ENCODE measurements around the gene MOV10L1. TPM values are rescaled to one million over a fixed set of nuclear protein-coding genes. Genes with fewer than 3 reads are reported as not detected.

Gene MOV10L1
- total and polyA plus RNA-seq, 2 donors (not counting 3 experiments of a cell fraction or from before 2014, with no cell fraction given) = 27.6 to 37.6 TPM

GRCh38 chr22:50205781-50206569, 116.2 kb downstream of the MOV10L1 start:
- peaks cover 2 to 10% of the 10 kb centered on the region in 2 experiments for H3K36me3 ChIP-seq (ENCODE audit: control insufficient read depth in 2 of 2, extremely low read depth in 1 of 2, insufficient read depth in 2 of 2, low read length in 2 of 2)
- no peaks in the 10 kb centered on the region for H3K9me1 ChIP-seq (replicated peaks; ENCODE audit: control insufficient read depth, extremely low read depth, insufficient read depth, low read length)
- ChIA-PET POLR2A (no interaction called here), CTCF (interaction anchor here (0.7 to 1.8 kb wide), 8 partner anchors 9 to 238 kb away, joined by 3 to 5 read pairs (median 3); no protein-coding TSS in a partner anchor)
- H3K4me1 ChIP-seq (ENCODE audit: control insufficient read depth, extremely low read depth, insufficient read depth, low read length) = peaks cover 23% of the 10 kb centered on the region
- TF ChIP-seq FOS (IDR thresholded peaks at IDR 0.05; ENCODE audit: borderline replicate concordance, insufficient read depth, low read length) (no peak), JUN (IDR thresholded peaks at IDR 0.05; ENCODE audit: borderline replicate concordance, insufficient read depth, insufficient read length, low read depth) (no peak)
- H3K27me3 ChIP-seq (ENCODE audit: control insufficient read depth in 2 of 2, insufficient read depth in 2 of 2, low read length in 2 of 2) = no peaks in the 10 kb centered on the region
- H3K4me3 ChIP-seq (replicated peaks in 1 of 3; ENCODE audit: insufficient read depth in 1 of 3, low read depth in 1 of 3, low read length in 3 of 3) = no peak overlapping the region
- no peaks in the 10 kb centered on the region for H3K9me3 ChIP-seq (replicated peaks; ENCODE audit: control insufficient read depth, insufficient read depth, low read length)
- H4K20me1 ChIP-seq (replicated peaks; ENCODE audit: control insufficient read depth, extremely low read depth, insufficient read depth, low read length) = no peaks in the 10 kb centered on the region
- no peak overlapping the region for H3K27ac ChIP-seq (ENCODE audit: insufficient read depth, low read depth, low read length)
- FAIRE-seq (no peak), DNase-seq (ENCODE audit: low read depth, low spot score) (no peak)
- H2AFZ ChIP-seq (ENCODE audit: low read depth, low read length) = no peak overlapping the region
- no TSS peak for BruUV-seq (replicated peaks)
- dilution Hi-C loops (cut with MboI; ENCODE audit: extremely low pct_ligation_motif_present, low sequenced_read_pairs) (no loop called here), intact Hi-C loops (cut with micrococcal nuclease) (loop anchor here (10.0 kb wide), 1 partner anchor 231 kb away; no protein-coding TSS in a partner anchor)
- H3K9ac ChIP-seq (replicated peaks; ENCODE audit: extremely low read depth, insufficient read depth, low read length) = no peak overlapping the region
- H3K79me2 ChIP-seq (ENCODE audit: control insufficient read depth, insufficient read depth, low read length) = peaks cover 23% of the 10 kb centered on the region
- no peak overlapping the region for H3K4me2 ChIP-seq (ENCODE audit: insufficient read depth, low read length)

GRCh38 chr22:50206599-50206998, 116.8 kb downstream of the MOV10L1 start:
- POLR2A ChIA-PET = no interaction called here
- Histone ChIP-seq H3K9ac (replicated peaks; ENCODE audit: extremely low read depth, insufficient read depth, low read length) (no peak overlapping the region), H4K20me1 (replicated peaks; ENCODE audit: control insufficient read depth, extremely low read depth, insufficient read depth, low read length) (no peaks in the 10 kb centered on the region), H3K9me3 (replicated peaks; ENCODE audit: control insufficient read depth, insufficient read depth, low read length) (no peaks in the 10 kb centered on the region), H3K27me3 (ENCODE audit: control insufficient read depth in 2 of 2, insufficient read depth in 2 of 2, low read length in 2 of 2) (no peaks in the 10 kb centered on the region), H3K36me3 (ENCODE audit: control insufficient read depth in 2 of 2, extremely low read depth in 1 of 2, insufficient read depth in 2 of 2, low read length in 2 of 2) (peaks cover 2 to 13% of the 10 kb centered on the region in 2 experiments), H3K27ac (ENCODE audit: insufficient read depth, low read depth, low read length) (no peak overlapping the region), H3K4me1 (ENCODE audit: control insufficient read depth, extremely low read depth, insufficient read depth, low read length) (peaks cover 21% of the 10 kb centered on the region), H3K79me2 (ENCODE audit: control insufficient read depth, insufficient read depth, low read length) (peaks cover 19% of the 10 kb centered on the region), H3K4me3 (replicated peaks in 1 of 3; ENCODE audit: insufficient read depth in 1 of 3, low read depth in 1 of 3, low read length in 3 of 3) (no peak overlapping the region), H2AFZ (ENCODE audit: low read depth, low read length) (no peak overlapping the region), H3K9me1 (replicated peaks; ENCODE audit: control insufficient read depth, extremely low read depth, insufficient read depth, low read length) (no peaks in the 10 kb centered on the region), H3K4me2 (ENCODE audit: insufficient read depth, low read length) (no peak overlapping the region)
- dilution Hi-C loops (cut with MboI; ENCODE audit: extremely low pct_ligation_motif_present, low sequenced_read_pairs) = no loop called here
- BruUV-seq (replicated peaks) = no TSS peak
- CTCF ChIA-PET = interaction anchor here (0.7 to 1.8 kb wide), 8 partner anchors 8 to 239 kb away, joined by 3 to 5 read pairs (median 3); no protein-coding TSS in a partner anchor
- no peak for TF ChIP-seq FOS (IDR thresholded peaks at IDR 0.05; ENCODE audit: borderline replicate concordance, insufficient read depth, low read length)
- peak; percentile 51 to 68 for TF ChIP-seq CTCF (IDR thresholded peaks at IDR 0.05; ENCODE audit: extremely low read depth in 1 of 2, insufficient read depth in 1 of 2, low read depth in 1 of 2, low read length in 2 of 2)
- FAIRE-seq (peak; percentile 67), DNase-seq (ENCODE audit: low read depth, low spot score) (peak; percentile 39)
- intact Hi-C loops (cut with micrococcal nuclease) = loop anchor here (10.0 kb wide), 1 partner anchor 232 kb away; no protein-coding TSS in a partner anchor

All from endothelial cell of umbilical vein (primary cell).